ENCODE results near the gene SHISAL2A. TPM values are rescaled to one million over a fixed set of nuclear protein-coding genes. Genes with fewer than 3 reads are reported as not detected.

SHISAL2A gene
- total and polyA plus RNA-seq, 2 of the 8 experiments (the other 6 are each of a cell fraction or from before 2014, with no cell fraction given), result 0.74 to 2.1 TPM

DNA sequence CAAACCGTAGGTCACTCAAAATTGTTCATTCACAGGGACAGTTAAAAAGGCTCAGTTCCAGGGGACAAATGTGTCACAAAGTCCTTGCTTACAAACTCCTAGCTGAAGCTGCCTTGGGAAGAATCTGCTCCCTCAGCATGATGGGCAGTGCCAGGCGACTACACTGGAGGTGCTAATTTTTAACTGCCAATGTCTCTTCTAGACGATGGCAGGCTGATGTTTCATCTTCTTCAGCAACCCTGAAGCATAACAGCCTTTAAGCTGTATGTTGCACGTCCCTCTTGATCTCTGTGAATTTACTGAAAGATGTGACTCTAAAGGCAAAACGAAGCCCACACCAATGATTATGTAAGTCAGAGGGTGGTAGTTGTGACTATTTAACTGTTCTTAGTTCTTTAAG, 53.9 kb downstream of the SHISAL2A start:
- Histone ChIP-seq H2BK5ac (ENCODE audit: low read depth, low read length) (no peak overlapping the region), H4K20me1 (replicated peaks in 1 of 2; ENCODE audit: control insufficient read depth in 1 of 2, insufficient read depth in 2 of 2, low read length in 2 of 2) (peaks cover 4 to 11% of the 10 kb centered on the region in 2 experiments), H2AFZ (ENCODE audit: low read length) (no peak overlapping the region), H3K9me3 (ENCODE audit: insufficient read depth in 2 of 2, low read depth in 1 of 2, low read length in 1 of 2) (no peaks in the 10 kb centered on the region), H2BK12ac (ENCODE audit: low read depth, low read length) (no peak overlapping the region), H3K4me3 (ENCODE audit: extremely low read depth in 1 of 4, insufficient read depth in 2 of 4, low read depth in 3 of 4, low read length in 4 of 4) (no peak overlapping the region), H2BK120ac (replicated peaks; ENCODE audit: low read depth, low read length) (no peak overlapping the region), H3K23ac (ENCODE audit: insufficient read length) (no peak overlapping the region), H2BK15ac (ENCODE audit: low read length) (no peak overlapping the region), H3K14ac (ENCODE audit: insufficient read length) (no peak overlapping the region), H3K79me2 (ENCODE audit: control insufficient read depth in 1 of 2, insufficient read depth in 2 of 2, low read length in 2 of 2) (peaks cover 0 to 6% of the 10 kb centered on the region in 2 experiments; a peak in 2 of 4 replicates), H4K91ac (replicated peaks; ENCODE audit: insufficient read length, low read length) (no peak overlapping the region), H3K79me1 (ENCODE audit: low read depth, low read length) (no peaks in the 10 kb centered on the region), H4K5ac (ENCODE audit: insufficient read length, low read depth, low read length) (no peak overlapping the region), H4K8ac (ENCODE audit: extremely low read depth, insufficient read depth, low read length) (no peak overlapping the region), H3K4ac (replicated peaks; ENCODE audit: insufficient read length, low read depth, low read length) (no peak overlapping the region), H3K9ac (replicated peaks in 1 of 4; ENCODE audit: extremely low read depth in 1 of 4, low read depth in 3 of 4, low read length in 3 of 4) (no peak overlapping the region), H3K27ac (ENCODE audit: low read depth, low read length) (no peak overlapping the region), H2BK20ac (ENCODE audit: low read length) (no peak overlapping the region), H3K36me3 (ENCODE audit: control insufficient read depth in 2 of 4, insufficient read depth in 4 of 4, low read length in 3 of 4) (peaks cover 7 to 48% (median 19%) of the 10 kb centered on the region in 4 experiments; a peak in 6 of 8 replicates), H2AK5ac (ENCODE audit: low read depth, low read length) (no peak overlapping the region), H3K18ac (ENCODE audit: extremely low read depth, low read length) (no peak overlapping the region), H3K56ac (replicated peaks; ENCODE audit: insufficient read length, low read depth, low read length) (no peak overlapping the region), H3K4me1 (replicated peaks in 1 of 4; ENCODE audit: control insufficient read depth in 3 of 4, insufficient read depth in 4 of 4, low read length in 3 of 4) (no peaks in the 10 kb centered on the region), H3K27me3 (replicated peaks in 1 of 4; ENCODE audit: control insufficient read depth in 3 of 4, extremely low read depth in 1 of 4, insufficient read depth in 3 of 4, low read length in 3 of 4) (no peaks in the 10 kb centered on the region), H3K4me2 (ENCODE audit: insufficient read depth in 1 of 2, low read depth in 2 of 2, low read length in 2 of 2) (no peak overlapping the region), H3K23me2 (ENCODE audit: low read depth, low read length) (no peaks in the 10 kb centered on the region; the same call in 1 of the 2 replicates)
- CTCF ChIA-PET (ENCODE audit: partially characterized antibody), result interaction anchor here (0.6 to 2.4 kb wide), 31 partner anchors 9 to 721 kb away, joined by 3 to 14 read pairs (median 4); no protein-coding TSS in a partner anchor
- FAIRE-seq, result no peak
- TF ChIP-seq SP1 (IDR thresholded peaks at IDR 0.05; ENCODE audit: low read depth, low read length) (no peak), CEBPB (IDR thresholded peaks at IDR 0.05; ENCODE audit: low read depth, low read length) (no peak), NANOG (IDR thresholded peaks at IDR 0.05; ENCODE audit: insufficient read depth, low read depth, low read length, poor library complexity, severe bottlenecking) (no peak), KDM1A (IDR thresholded peaks at IDR 0.05; ENCODE audit: borderline replicate concordance, low read length) (no peak), CREB1 (IDR thresholded peaks at IDR 0.05) (no peak)
- TF ChIP-seq, protein P1, sequence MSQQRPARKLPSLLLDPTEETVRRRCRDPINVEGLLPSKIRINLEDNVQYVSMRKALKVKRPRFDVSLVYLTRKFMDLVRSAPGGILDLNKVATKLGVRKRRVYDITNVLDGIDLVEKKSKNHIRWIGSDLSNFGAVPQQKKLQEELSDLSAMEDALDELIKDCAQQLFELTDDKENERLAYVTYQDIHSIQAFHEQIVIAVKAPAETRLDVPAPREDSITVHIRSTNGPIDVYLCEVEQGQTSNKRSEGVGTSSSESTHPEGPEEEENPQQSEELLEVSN (IDR thresholded peaks at IDR 0.05), result no peak
- DNase-seq (ENCODE audit: low read depth in 1 of 2, low spot score in 2 of 2), result no peak
- POLR2A ChIA-PET (ENCODE audit: partially characterized antibody), result interaction anchor here (0.6 to 3.3 kb wide), 8 partner anchors 8 to 283 kb away, joined by 3 to 14 read pairs (median 3); partner anchors contain the start of genes ORC1 and PRPF38A
- WGBS, 2 experiments (ENCODE audit: extremely low coverage in 1 of 2, insufficient coverage in 1 of 2, insufficient read length in 1 of 2, insufficient replicate concordance in 2 of 2, low coverage in 1 of 2, low lambda C conversion rate in 2 of 2, missing lambda C conversion rate in 1 of 2), result 94% methylated on average over 5 of the region's 5 CpGs; no CpG with 5 or more reads in 1 of the 2 experiments

Measured in H1 (cell line).